GM19328 (cell line): ENCODE measurements around the gene AGBL2.
"Not testable (repeated sequence)": the region's sequence is repeated elsewhere in the genome, so short reads cannot be mapped to it uniquely, and the experiment has no call there.

Source experiments
- ATAC-seq: cut with Tn5 transposase; IDR thresholded peaks from one replicate; pipeline ENCODE4 v1.9.1; 2021; ENCODE audit warnings: mild to moderate bottlenecking, moderate library complexity; ENCODE audit not compliant: unreplicated experiment

AGBL2 gene, protein sequence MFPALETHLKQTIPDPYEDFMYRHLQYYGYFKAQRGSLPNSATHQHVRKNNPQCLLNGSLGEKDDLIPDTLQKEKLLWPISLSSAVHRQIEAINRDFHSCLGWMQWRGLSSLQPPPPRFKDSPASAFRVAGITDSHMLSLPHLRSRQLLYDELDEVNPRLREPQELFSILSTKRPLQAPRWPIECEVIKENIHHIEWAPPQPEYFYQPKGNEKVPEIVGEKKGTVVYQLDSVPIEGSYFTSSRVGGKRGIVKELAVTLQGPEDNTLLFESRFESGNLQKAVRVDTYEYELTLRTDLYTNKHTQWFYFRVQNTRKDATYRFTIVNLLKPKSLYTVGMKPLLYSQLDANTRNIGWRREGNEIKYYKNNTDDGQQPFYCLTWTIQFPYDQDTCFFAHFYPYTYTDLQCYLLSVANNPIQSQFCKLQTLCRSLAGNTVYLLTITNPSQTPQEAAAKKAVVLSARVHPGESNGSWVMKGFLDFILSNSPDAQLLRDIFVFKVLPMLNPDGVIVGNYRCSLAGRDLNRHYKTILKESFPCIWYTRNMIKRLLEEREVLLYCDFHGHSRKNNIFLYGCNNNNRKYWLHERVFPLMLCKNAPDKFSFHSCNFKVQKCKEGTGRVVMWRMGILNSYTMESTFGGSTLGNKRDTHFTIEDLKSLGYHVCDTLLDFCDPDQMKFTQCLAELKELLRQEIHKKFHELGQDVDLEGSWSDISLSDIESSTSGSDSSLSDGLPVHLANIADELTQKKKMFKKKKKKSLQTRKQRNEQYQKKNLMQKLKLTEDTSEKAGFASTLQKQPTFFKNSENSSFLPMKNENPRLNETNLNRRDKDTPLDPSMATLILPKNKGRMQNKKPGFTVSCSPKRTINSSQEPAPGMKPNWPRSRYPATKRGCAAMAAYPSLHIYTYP

GRCh38 chr11:47715082-47715669, at the start of gene AGBL2:
Gene AGBL2 (minus strand): TSS chr11:47715369. CDS start chr11:47714650, 719 bp downstream.
- peak; percentile 99 for ATAC-seq

GRCh38 chr11:47759291-47759690, 44.1 kb upstream of the AGBL2 start:
- not testable (repeated sequence) for ATAC-seq

GRCh38 chr11:47756208-47756607, 41.0 kb upstream of the AGBL2 start:
- no peak for ATAC-seq

GRCh38 chr11:47750725-47751124, 35.6 kb upstream of the AGBL2 start:
- no peak for ATAC-seq

- ATAC-seq: not testable (repeated sequence)
Observed at GRCh38 chr11:47742494-47742893, 27.3 kb upstream of the AGBL2 start.

DNA sequence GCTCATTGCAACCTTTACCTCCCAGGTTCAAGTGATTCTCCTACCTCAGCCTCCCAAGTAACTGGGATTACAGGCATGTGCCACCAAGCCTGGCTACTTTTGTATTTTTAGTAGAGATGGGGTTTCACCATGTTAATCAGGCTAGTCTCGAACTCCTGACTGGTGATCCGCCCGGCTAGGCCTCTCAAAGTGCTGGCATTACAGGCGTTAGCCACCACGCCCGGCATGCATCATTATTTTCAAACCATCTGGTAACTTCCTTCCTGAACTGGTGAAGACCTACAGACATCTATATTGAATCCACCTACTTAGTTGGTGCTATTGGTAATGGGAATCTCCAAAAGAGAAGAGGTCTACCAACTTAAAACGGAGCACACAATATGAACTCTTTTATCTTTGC, 22.6 kb upstream of the AGBL2 start:
- ATAC-seq: not testable (repeated sequence)

DNA sequence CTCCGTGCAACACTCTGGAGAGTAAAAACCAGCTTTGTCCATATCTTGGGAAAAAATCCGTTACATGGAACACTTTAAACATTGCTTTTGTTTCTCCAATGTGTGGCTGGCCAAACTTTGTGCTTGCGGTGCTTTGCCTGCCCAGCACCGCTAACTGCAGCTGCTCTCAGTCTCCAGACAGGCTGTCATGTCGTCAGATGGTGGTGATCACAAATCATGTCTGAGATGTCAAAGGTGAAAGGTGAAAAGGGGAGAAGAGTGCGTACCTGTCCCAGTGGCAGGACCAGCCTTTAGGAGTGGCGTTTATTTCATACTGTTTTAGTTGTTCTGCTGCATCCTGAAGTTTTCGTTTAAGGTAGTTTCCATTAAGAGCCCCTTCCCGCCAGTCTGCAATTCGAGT, 17.1 kb upstream of the AGBL2 start:
- ATAC-seq: no peak

DNA sequence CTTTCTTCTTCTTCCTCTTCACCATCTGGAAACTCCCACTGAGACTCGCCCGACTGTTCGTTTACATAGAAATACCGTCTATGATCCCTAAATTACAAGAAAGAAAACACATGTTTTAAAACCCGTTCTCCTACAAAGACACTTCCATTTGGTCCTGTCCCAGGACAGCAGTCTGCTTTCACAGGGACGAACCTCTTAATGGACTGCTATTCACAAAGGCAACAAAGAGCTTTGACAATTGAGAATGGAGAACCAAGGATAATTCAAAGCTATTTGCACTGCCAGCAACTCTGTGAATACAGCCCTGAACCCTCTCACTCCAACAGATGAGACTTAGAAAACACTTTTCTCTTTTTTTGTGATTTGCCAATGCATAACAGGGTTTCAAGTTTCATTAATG, 16.3 kb upstream of the AGBL2 start:
- no peak for ATAC-seq

GRCh38 chr11:47726878-47727514, 11.8 kb upstream of the AGBL2 start:
- ATAC-seq: no peak

DNA sequence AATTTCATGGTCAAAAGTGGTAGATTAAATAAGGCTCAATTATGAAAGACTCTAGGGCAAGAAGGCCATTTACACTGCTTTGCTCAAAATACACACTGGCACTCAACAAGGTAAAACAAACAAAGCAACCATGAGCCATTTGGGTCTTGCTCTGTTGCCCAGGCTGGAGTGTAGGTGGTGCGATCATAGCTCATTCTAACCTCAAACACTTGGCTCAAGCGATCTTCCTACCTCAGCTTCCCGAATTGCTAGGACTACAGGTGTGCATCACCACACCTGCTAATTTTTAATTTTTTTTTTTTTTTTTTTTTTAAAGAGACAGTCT, 10.9 kb upstream of the AGBL2 start:
- no peak for ATAC-seq

- ATAC-seq: no peak
Observed at GRCh38 chr11:47725442-47726117, 10.4 kb upstream of the AGBL2 start.

GRCh38 chr11:47724041-47724729, 9.0 kb upstream of the AGBL2 start:
- ATAC-seq: no peak

GRCh38 chr11:47723041-47723440, 7.9 kb upstream of the AGBL2 start:
- no peak for ATAC-seq

- no peak for ATAC-seq
Observed at GRCh38 chr11:47720651-47721050, 5.5 kb upstream of the AGBL2 start.

DNA sequence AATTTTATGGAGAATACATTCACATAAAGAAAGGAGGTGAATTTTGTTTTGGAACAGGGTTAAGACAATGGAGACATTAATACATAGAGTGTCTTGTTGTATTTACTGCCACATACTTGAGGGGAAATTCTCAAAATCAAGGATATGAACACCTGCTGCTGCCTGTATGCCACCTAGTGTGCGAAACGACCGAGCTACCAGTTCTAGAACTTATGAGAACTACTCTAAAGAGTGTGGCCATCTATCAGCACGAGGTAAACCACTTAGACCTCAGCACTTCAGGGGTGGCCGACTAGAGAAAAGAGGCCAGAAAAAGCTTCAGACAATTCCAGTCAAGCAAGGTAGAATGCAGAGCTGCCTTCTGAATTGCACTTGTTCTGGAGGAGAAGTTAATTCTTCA, 1.5 kb upstream of the AGBL2 start:
- no peak for ATAC-seq

DNA sequence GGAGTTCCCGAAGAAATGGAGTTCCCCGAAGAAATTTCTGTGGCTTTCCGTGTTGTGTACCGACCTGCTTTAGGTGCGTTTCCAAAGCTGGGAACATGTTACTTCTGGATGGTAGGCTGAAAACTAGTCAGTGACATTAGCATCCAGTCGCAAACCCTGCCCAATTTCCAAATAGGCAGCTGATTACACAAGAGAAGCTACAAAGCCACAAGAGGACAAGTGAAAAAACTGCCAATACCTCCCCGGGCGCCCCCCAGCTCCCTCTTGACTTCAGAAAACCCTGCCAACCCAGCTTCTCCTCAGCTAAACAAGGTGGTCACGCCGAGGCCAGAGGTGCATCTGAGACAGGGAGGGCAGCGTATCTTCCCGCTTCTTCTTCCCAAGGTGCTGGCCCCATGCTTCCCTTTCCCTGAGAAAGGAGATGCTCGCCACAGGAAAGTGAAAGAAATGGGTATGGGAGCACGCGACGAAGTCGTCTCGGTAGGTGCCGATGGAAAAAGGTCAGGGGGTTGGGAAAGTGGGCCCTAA, 551 bp downstream of the AGBL2 start:
- no peak for ATAC-seq

DNA sequence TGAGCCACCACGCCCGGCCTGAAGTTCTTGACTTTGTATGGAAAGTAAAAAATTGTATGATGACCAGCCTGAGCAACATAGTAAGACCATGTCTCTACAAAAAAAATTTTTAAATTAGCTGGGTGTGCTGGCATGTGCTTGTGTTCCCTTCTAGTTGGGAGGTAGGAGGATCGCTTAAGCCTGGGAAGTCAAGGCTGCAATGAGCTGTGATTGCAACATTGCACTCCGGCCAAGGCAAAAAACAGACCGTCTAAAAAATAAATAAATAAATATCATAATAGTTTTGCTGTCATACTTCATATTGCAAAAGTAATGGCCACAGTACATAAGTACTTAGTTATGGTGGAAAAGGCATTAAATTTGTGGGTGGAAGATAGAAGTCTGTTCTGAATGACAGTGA, 3.4 kb downstream of the AGBL2 start:
- no peak for ATAC-seq

- no peak for ATAC-seq
Observed at GRCh38 chr11:47711225-47711624, 3.9 kb downstream of the AGBL2 start.

GRCh38 chr11:47707275-47707786, 7.8 kb downstream of the AGBL2 start:
- not testable (repeated sequence) for ATAC-seq

DNA sequence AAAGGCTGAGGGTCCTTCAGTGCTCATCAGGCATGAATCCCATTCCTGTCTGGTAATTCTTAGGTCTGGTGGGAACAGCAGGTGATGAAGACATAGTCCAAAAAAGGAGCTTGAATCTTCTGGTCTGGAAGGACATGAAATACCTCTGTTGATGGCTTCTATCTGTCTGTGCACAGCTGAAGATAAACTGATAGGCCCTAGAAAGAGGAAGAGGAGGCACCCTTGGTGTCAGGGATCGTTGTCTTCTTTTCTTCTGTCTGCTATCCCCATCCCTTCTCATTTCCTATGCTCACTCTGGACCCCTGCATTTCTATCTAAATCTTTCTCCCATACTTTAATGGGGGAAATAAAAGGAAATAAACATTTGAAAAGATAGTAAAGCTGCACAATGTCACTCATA, 9.4 kb downstream of the AGBL2 start:
- no peak for ATAC-seq
